Osteoblast (primary cell): ENCODE measurements around the gene SLC6A16. TPM values are rescaled to one million over a fixed set of nuclear protein-coding genes. Genes with fewer than 3 reads are reported as not detected.
A peak's percentile ranks its signal among the peaks of the same experiment; 100 is the strongest.
"Not testable (repeated sequence)": the region's sequence is repeated elsewhere in the genome, so short reads cannot be mapped to it uniquely, and the experiment has no call there.

Source experiments
- DNase-seq: peaks from one replicate; pipeline ENCODE4 v3.0.0; 2011; ENCODE audit warnings: low spot score, mixed read lengths; ENCODE audit not compliant: insufficient read length; ENCODE audit errors: missing footprints
- H2AFZ ChIP-seq: 2 replicates; pipeline ENCODE4 v1.6.0; 2011; ENCODE audit warnings: mild to moderate bottlenecking, low read length
- H3K27ac ChIP-seq: 2 replicates; pipeline ENCODE4 v1.5.1; 2011; ENCODE audit warnings: mild to moderate bottlenecking, low read depth, low read length, moderate library complexity
- H3K27me3 ChIP-seq: 2 replicates; pipeline ENCODE4 v1.6.0; 2012; ENCODE audit warnings: mild to moderate bottlenecking, control low read depth, inconsistent platforms, low read length, moderate library complexity; ENCODE audit not compliant: insufficient read depth
- H3K36me3 ChIP-seq: 2 replicates; pipeline ENCODE4 v1.5.1; 2011; ENCODE audit warnings: mild to moderate bottlenecking, low read length, control low read depth, moderate library complexity; ENCODE audit not compliant: insufficient read depth
- H3K4me1 ChIP-seq: 2 replicates; pipeline ENCODE4 v1.5.1; 2011; ENCODE audit warnings: mild to moderate bottlenecking, low read length, control low read depth, moderate library complexity; ENCODE audit not compliant: insufficient read depth
- H3K4me2 ChIP-seq: 2 replicates; pipeline ENCODE4 v1.6.0; 2011; ENCODE audit warnings: mild to moderate bottlenecking, low read length; ENCODE audit not compliant: insufficient read depth
- H3K4me3 ChIP-seq: fragments of 200-600 bp; sonication (generic); 3 replicates; pipeline ENCODE4 v1.5.1; 2012; ENCODE audit warnings: mild to moderate bottlenecking, low read length, inconsistent platforms; ENCODE audit not compliant: insufficient read depth
- H3K79me2 ChIP-seq: 2 replicates; pipeline ENCODE4 v1.6.0; 2012; ENCODE audit warnings: mild to moderate bottlenecking, low read length, control low read depth, inconsistent platforms; ENCODE audit not compliant: insufficient read depth
- H3K9me3 ChIP-seq: 2 replicates; pipeline ENCODE4 v1.5.1; 2011; ENCODE audit warnings: low read depth, low read length, control low read depth
- H4K20me1 ChIP-seq: 2 replicates; pipeline ENCODE4 v1.6.0; 2012; ENCODE audit warnings: mild to moderate bottlenecking, low read length, control low read depth; ENCODE audit not compliant: insufficient read depth
- total RNA-seq: library from RNA; depleted of rRNA; stranded (reverse); fragments of >200 nt; gene quantifications from 2 replicates; pipeline ENCODE4 v1.2.3, GENCODE V29; 2012
- TF ChIP-seq, protein P1 (sequence below): IDR thresholded peaks from 2 replicates; pipeline ENCODE4 v1.5.1; 2011; ENCODE audit warnings: mild to moderate bottlenecking, low read depth, low read length, moderate library complexity; ENCODE audit errors: extremely low read depth

SLC6A16 gene
- total RNA-seq, 1 donor: 0.72 TPM

DNA sequence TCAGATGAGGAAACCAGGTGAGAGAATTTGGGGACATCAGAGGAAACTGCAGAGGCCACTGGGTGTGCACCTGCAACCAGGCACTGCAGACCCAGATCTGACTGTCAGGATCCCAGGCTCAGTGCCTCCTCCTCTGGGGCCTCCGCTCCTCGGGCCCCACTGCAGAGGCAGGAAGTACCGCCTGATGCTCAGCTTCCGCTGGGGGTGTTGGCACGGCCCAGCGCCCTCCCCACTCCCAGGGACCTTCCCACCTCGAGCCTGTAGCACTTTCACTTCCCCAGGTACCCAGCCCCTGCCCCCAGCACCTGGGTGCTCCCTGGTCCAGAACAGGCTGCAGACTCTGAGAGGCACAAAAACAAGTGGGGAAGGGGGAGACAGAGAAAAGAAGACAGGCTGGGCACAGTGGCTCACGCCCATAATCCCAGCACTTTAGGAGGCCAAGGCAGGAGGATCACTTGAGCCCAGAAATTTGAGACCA lies 8.9 kb upstream of the SLC6A16 start:
- Histone ChIP-seq H3K27me3 (no peaks in the 10 kb centered on the region), H3K4me1 (no peaks in the 10 kb centered on the region), H3K9me3 (no peaks in the 10 kb centered on the region), H4K20me1 (no peaks in the 10 kb centered on the region), H2AFZ (no peak overlapping the region), H3K4me3 (no peak overlapping the region), H3K4me2 (no peak overlapping the region), H3K27ac (no peak overlapping the region), H3K36me3 (no peaks in the 10 kb centered on the region), H3K79me2 (no peaks in the 10 kb centered on the region)
- no peak for DNase-seq
- TF ChIP-seq, protein P1, sequence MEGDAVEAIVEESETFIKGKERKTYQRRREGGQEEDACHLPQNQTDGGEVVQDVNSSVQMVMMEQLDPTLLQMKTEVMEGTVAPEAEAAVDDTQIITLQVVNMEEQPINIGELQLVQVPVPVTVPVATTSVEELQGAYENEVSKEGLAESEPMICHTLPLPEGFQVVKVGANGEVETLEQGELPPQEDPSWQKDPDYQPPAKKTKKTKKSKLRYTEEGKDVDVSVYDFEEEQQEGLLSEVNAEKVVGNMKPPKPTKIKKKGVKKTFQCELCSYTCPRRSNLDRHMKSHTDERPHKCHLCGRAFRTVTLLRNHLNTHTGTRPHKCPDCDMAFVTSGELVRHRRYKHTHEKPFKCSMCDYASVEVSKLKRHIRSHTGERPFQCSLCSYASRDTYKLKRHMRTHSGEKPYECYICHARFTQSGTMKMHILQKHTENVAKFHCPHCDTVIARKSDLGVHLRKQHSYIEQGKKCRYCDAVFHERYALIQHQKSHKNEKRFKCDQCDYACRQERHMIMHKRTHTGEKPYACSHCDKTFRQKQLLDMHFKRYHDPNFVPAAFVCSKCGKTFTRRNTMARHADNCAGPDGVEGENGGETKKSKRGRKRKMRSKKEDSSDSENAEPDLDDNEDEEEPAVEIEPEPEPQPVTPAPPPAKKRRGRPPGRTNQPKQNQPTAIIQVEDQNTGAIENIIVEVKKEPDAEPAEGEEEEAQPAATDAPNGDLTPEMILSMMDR: no peak

DNA sequence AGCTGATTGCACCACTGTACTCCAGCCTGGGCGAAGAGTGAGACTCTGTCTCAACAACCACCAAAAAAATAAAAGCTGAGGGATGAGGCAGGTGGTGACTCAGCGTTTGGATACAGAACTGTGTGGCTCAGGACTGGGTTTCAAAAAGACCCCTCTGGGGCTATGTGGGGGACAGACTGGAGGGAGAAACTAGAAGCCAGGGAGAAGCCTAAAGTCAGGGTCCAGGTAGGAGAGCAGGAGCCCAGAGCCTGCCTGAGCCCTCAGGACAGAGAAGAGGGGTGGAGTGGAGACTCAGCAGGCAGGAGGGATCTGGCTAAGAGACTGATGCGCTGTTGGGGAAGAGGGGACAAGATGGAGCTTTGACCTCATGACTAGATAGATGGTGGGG lies 8.4 kb upstream of the SLC6A16 start:
- DNase-seq: no peak
- no peaks in the 10 kb centered on the region for H3K79me2 ChIP-seq
- H3K27me3 ChIP-seq: no peaks in the 10 kb centered on the region
- H3K4me3 ChIP-seq: no peak overlapping the region
- no peaks in the 10 kb centered on the region for H3K9me3 ChIP-seq
- TF ChIP-seq, protein P1: no peak
- no peaks in the 10 kb centered on the region for H3K4me1 ChIP-seq
- no peak overlapping the region for H3K4me2 ChIP-seq
- H3K36me3 ChIP-seq: no peaks in the 10 kb centered on the region
- no peak overlapping the region for H3K27ac ChIP-seq
- H4K20me1 ChIP-seq: no peaks in the 10 kb centered on the region
- H2AFZ ChIP-seq: no peak overlapping the region

DNA sequence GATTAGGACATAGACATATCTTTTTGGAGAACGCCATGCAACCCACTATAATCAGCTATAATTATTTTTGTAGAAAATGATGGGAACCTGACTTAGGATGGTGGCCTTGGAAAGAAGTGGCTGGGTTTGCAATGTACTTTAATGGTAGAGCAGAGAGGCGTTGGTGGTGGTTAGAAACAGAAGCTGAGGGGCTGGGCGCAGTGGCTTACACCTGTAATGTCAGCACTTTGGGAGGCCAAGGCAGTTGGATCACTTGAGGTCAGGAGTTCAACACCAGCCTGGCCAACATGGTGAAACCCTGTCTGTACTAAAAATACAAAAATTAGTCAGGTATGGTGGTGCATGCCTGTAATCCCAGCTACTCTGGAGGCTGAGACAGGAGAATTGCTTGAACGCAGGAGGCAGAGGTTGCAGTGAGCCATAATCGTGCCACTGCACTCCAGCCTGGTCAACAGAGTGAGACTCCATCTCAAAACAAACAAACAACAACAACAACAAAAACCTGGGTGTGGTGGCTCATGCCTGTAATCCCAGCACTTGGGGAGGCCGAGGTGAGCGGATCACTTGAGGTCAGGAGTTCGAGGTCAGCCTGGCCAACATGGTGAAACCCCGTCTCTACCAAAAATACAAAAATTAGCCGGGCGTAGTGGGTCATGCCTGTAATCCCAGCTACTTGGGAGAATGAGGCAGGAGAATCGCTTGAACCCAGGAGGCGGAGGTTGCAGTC lies 7.9 kb upstream of the SLC6A16 start:
- not testable (repeated sequence) for H3K4me2 ChIP-seq, H3K27me3 ChIP-seq, H3K4me1 ChIP-seq, H3K4me3 ChIP-seq, H3K9me3 ChIP-seq, H2AFZ ChIP-seq, H3K36me3 ChIP-seq, H3K27ac ChIP-seq, H4K20me1 ChIP-seq, DNase-seq, H3K79me2 ChIP-seq

DNA sequence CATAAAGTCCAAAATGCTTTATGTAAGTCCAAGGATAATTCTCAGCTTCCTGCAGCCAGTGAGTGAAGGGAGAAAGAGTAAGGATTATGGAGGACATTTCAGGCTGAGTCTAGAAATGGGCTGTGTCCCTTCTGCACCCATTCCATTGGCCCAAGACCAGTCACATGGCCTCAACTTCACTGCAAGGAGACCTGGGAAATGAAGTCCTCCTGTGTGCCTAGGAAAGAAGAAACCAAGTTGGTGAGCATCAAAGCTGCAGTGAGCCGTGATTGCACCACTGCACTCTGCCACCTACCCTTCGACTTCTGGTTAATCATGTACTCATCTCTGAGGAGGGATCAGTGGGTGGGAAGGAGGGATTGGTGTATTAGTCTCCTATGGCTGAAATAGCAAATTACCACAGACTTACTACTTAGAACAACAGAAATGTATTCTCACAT lies 6.6 kb upstream of the SLC6A16 start:
- TF ChIP-seq, protein P1: no peak
- H3K4me3 ChIP-seq: no peak overlapping the region
- no peaks in the 10 kb centered on the region for H3K36me3 ChIP-seq
- no peaks in the 10 kb centered on the region for H3K79me2 ChIP-seq
- no peaks in the 10 kb centered on the region for H4K20me1 ChIP-seq
- no peak overlapping the region for H3K27ac ChIP-seq
- no peaks in the 10 kb centered on the region for H3K27me3 ChIP-seq
- DNase-seq: peak; percentile 91
- H3K9me3 ChIP-seq: no peaks in the 10 kb centered on the region
- H2AFZ ChIP-seq: no peak overlapping the region
- no peaks in the 10 kb centered on the region for H3K4me1 ChIP-seq
- no peak overlapping the region for H3K4me2 ChIP-seq

DNA sequence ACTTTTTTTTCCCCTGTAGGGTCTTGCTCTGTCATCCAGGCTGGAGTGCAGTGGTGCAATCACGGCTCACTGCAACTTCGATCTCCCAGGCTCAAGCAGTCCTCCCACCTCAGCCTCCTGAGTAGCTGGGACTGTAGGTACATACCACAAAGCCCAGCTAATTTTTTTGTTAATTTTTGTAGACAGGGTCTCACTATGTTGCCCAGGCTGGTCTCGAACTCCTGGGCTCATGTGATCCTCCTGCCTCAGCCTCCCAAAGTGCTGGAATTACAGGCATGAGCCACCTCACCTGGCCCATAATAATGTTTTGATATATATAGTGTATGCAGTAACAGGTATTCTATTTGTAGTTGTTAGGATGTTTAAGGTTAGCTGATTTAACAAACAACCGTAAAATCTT lies 6.2 kb upstream of the SLC6A16 start:
- not testable (repeated sequence) for H3K4me2 ChIP-seq, H3K27me3 ChIP-seq, DNase-seq, H3K27ac ChIP-seq, H4K20me1 ChIP-seq, H3K9me3 ChIP-seq, H3K79me2 ChIP-seq, H2AFZ ChIP-seq, H3K4me1 ChIP-seq, H3K36me3 ChIP-seq, H3K4me3 ChIP-seq
